Gastrocnemius medialis (tissue), 4 donors: Measurements from ENCODE around the gene DIAPH1.

Source experiments
- CTCF ChIP-seq, 5 experiments: fragments of 450-650 bp in 3 of 5; fragments of 200-600 bp in 2 of 5; sonication (generic) in 2 of 5; IDR thresholded peaks in 4 of 5; conservative IDR thresholded peaks in 1 of 5; 1 replicate in 4 of 5; 2 replicates in 1 of 5; pipeline ENCODE4 v1.5.1; 2016 to 2019; ENCODE audit warnings: antibody characterized with exemption in 5 of 5, mild to moderate bottlenecking in 3 of 5, moderate library complexity in 3 of 5
- POLR2A ChIP-seq, 2 donors: fragments of 450-650 bp; IDR thresholded peaks; one replicate each; pipeline ENCODE4 v1.6.1; 2017; ENCODE audit warnings: antibody characterized with exemption in 2 of 2, mild to moderate bottlenecking in 2 of 2, moderate library complexity in 2 of 2

GRCh38 chr5:141564216-141564692 lies 54.5 kb downstream of the DIAPH1 start:
- TF ChIP-seq CTCF (IDR thresholded peaks at IDR 0.05 in 4 of 5, conservative IDR thresholded peaks at IDR 0.05 in 1 of 5) (peak; percentile 92 to 100 (median 96)), POLR2A (IDR thresholded peaks at IDR 0.05) (no peak)
